Measurements from ENCODE around the gene CUTA. TPM values are rescaled to one million over a fixed set of nuclear protein-coding genes. Genes with fewer than 3 reads are reported as not detected.

The CUTA gene
- total RNA-seq, 1 experiment from 2014 or later: 186 TPM

DNA sequence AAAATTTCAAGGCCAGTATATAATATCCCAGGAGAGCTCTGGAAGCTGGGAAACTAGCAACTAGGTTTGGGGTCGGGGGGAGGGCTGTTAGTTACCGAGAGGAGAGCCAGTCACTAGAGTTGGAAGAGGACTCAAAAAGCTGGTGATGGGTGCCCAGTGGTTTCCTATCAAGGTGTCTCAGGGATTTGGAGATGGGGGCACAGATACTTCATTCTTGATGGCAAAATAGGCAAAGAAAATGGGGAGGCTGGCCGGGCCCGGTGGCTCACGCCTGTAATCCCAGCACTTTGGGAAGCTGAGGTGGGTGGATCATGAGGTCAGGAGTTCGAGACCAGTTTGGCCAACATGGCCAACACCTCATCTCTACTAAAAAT, 6.3 kb downstream of the CUTA start:
- no peak for ATAC-seq
- H3K9me3 ChIP-seq (ENCODE audit: control insufficient read depth in 1 of 2, insufficient read depth in 1 of 2, low read depth in 1 of 2, low read length in 2 of 2): no peaks in the 10 kb centered on the region
- peaks cover 8 to 25% of the 10 kb centered on the region in 2 experiments; a peak in 3 of 4 replicates for H3K4me1 ChIP-seq (ENCODE audit: control insufficient read depth in 1 of 2, insufficient read depth in 2 of 2, low read length in 2 of 2)
- H3K79me2 ChIP-seq (ENCODE audit: insufficient read depth, low read length): peaks cover 27% of the 10 kb centered on the region
- no peak for DNase-seq (ENCODE audit: low read depth, low spot score)
- no peak overlapping the region for H2AFZ ChIP-seq (ENCODE audit: low read depth, low read length, poor library complexity, severe bottlenecking)
- no peaks in the 10 kb centered on the region for H3K9me2 ChIP-seq (ENCODE audit: insufficient read depth)
- RAD21 ChIA-PET (ENCODE audit: low non-redundant PET in 1 of 2, low total read pairs in 2 of 2, uncharacterized antibody in 2 of 2, unreplicated experiment in 2 of 2): no interaction called here
- POLR2A ChIA-PET: no interaction called here
- no peaks in the 10 kb centered on the region for H4K20me1 ChIP-seq (ENCODE audit: insufficient read depth)
- peak overlapping the region; percentile 67 to 77 for H3K4me3 ChIP-seq (replicated peaks in 1 of 2; ENCODE audit: low read depth in 1 of 2, low read length in 2 of 2)
- H3K27ac ChIP-seq (ENCODE audit: low read depth, low read length): 0 out of 2 replicates have a peak overlapping the region, but pooled peaks have one; percentile 59
- no peaks in the 10 kb centered on the region for H3K27me3 ChIP-seq (ENCODE audit: insufficient read depth, low read length)
- TF ChIP-seq ZFX (IDR thresholded peaks at IDR 0.05): no peak
- TF ChIP-seq TCF7L2 (IDR thresholded peaks at IDR 0.05; ENCODE audit: borderline replicate concordance, extremely low read depth, insufficient read depth, insufficient read length): no peak
- no peak for TF ChIP-seq MAX (IDR thresholded peaks at IDR 0.05)
- TF ChIP-seq, protein P1, sequence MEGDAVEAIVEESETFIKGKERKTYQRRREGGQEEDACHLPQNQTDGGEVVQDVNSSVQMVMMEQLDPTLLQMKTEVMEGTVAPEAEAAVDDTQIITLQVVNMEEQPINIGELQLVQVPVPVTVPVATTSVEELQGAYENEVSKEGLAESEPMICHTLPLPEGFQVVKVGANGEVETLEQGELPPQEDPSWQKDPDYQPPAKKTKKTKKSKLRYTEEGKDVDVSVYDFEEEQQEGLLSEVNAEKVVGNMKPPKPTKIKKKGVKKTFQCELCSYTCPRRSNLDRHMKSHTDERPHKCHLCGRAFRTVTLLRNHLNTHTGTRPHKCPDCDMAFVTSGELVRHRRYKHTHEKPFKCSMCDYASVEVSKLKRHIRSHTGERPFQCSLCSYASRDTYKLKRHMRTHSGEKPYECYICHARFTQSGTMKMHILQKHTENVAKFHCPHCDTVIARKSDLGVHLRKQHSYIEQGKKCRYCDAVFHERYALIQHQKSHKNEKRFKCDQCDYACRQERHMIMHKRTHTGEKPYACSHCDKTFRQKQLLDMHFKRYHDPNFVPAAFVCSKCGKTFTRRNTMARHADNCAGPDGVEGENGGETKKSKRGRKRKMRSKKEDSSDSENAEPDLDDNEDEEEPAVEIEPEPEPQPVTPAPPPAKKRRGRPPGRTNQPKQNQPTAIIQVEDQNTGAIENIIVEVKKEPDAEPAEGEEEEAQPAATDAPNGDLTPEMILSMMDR (IDR thresholded peaks at IDR 0.05 in 2 of 3, conservative IDR thresholded peaks at IDR 0.05 in 1 of 3; ENCODE audit: borderline replicate concordance in 1 of 3, insufficient read depth in 1 of 3, low read depth in 2 of 3, low read length in 2 of 3): no peak
- TF ChIP-seq, protein P2, sequence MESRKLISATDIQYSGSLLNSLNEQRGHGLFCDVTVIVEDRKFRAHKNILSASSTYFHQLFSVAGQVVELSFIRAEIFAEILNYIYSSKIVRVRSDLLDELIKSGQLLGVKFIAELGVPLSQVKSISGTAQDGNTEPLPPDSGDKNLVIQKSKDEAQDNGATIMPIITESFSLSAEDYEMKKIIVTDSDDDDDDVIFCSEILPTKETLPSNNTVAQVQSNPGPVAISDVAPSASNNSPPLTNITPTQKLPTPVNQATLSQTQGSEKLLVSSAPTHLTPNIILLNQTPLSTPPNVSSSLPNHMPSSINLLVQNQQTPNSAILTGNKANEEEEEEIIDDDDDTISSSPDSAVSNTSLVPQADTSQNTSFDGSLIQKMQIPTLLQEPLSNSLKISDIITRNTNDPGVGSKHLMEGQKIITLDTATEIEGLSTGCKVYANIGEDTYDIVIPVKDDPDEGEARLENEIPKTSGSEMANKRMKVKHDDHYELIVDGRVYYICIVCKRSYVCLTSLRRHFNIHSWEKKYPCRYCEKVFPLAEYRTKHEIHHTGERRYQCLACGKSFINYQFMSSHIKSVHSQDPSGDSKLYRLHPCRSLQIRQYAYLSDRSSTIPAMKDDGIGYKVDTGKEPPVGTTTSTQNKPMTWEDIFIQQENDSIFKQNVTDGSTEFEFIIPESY (IDR thresholded peaks at IDR 0.05; ENCODE audit: extremely low read depth, insufficient replicate concordance, low read length): no peak
- no peak for TF ChIP-seq JUND (IDR thresholded peaks at IDR 0.05)
- TF ChIP-seq, protein P3, sequence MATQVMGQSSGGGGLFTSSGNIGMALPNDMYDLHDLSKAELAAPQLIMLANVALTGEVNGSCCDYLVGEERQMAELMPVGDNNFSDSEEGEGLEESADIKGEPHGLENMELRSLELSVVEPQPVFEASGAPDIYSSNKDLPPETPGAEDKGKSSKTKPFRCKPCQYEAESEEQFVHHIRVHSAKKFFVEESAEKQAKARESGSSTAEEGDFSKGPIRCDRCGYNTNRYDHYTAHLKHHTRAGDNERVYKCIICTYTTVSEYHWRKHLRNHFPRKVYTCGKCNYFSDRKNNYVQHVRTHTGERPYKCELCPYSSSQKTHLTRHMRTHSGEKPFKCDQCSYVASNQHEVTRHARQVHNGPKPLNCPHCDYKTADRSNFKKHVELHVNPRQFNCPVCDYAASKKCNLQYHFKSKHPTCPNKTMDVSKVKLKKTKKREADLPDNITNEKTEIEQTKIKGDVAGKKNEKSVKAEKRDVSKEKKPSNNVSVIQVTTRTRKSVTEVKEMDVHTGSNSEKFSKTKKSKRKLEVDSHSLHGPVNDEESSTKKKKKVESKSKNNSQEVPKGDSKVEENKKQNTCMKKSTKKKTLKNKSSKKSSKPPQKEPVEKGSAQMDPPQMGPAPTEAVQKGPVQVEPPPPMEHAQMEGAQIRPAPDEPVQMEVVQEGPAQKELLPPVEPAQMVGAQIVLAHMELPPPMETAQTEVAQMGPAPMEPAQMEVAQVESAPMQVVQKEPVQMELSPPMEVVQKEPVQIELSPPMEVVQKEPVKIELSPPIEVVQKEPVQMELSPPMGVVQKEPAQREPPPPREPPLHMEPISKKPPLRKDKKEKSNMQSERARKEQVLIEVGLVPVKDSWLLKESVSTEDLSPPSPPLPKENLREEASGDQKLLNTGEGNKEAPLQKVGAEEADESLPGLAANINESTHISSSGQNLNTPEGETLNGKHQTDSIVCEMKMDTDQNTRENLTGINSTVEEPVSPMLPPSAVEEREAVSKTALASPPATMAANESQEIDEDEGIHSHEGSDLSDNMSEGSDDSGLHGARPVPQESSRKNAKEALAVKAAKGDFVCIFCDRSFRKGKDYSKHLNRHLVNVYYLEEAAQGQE (IDR thresholded peaks at IDR 0.05; ENCODE audit: low read depth): no peak
- TF ChIP-seq EZH2 (IDR thresholded peaks at IDR 0.05): no peak
- TF ChIP-seq RAD21 (IDR thresholded peaks at IDR 0.05; ENCODE audit: low read depth): no peak
- no TSS peak for BruUV-seq (replicated peaks)
- H3K36me3 ChIP-seq (ENCODE audit: control insufficient read depth in 1 of 2, insufficient read depth in 2 of 2, low read length in 2 of 2): peaks cover 9 to 46% of the 10 kb centered on the region in 2 experiments; a peak in 3 of 4 replicates
- CTCF ChIA-PET: no interaction called here
- peak overlapping the region; percentile 78 for H3K9ac ChIP-seq (ENCODE audit: low read length)
- intact Hi-C loops (cut with micrococcal nuclease): loop anchor here (5.0 to 10.0 kb wide), 2 partner anchors 114 to 207 kb away; partner anchors contain the start of genes HSD17B8, RGL2, RING1 and RXRB
- H3K4me2 ChIP-seq (ENCODE audit: low read length): peak overlapping the region; percentile 96
